Esophagus muscularis mucosa (tissue), 4 donors: ENCODE measurements around the gene SHH. TPM values are rescaled to one million over a fixed set of nuclear protein-coding genes. Genes with fewer than 3 reads are reported as not detected.

Source experiments
- DNase-seq: peaks from one replicate; pipeline ENCODE4 v3.0.0-alpha.2; 2017; ENCODE audit errors: extremely low spot score
- H3K27ac ChIP-seq, 4 donors: fragments of 200-600 bp; sonication (generic); replicated peaks in 1 of 4; 1 replicate in 3 of 4; 2 replicates in 1 of 4; pipeline ENCODE4 v1.5.1; 2016 to 2019; ENCODE audit warnings: mild to moderate bottlenecking in 1 of 4
- H3K27me3 ChIP-seq, 4 donors: fragments of 200-600 bp; sonication (generic); one replicate each; pipeline versions ENCODE4 v1.5.1 to v1.6.0; 2016 to 2019
- H3K36me3 ChIP-seq, 4 donors: fragments of 200-600 bp; sonication (generic); one replicate each; pipeline ENCODE4 v1.5.1; 2016 to 2019
- H3K4me1 ChIP-seq, 4 donors: fragments of 200-600 bp; sonication (generic); one replicate each; pipeline ENCODE4 v1.5.1; 2016 to 2019
- H3K4me3 ChIP-seq, 4 donors: fragments of 200-600 bp; sonication (generic); 1 replicate in 2 of 4; 2 replicates in 2 of 4; pipeline ENCODE4 v1.5.1; 2016 to 2019; ENCODE audit warnings: mild to moderate bottlenecking in 4 of 4, moderate library complexity in 1 of 4
- H3K9me3 ChIP-seq, 4 donors: fragments of 200-600 bp; sonication (generic); 1 replicate in 3 of 4; 2 replicates in 1 of 4; pipeline ENCODE4 v1.5.1; 2016 to 2019
- CTCF ChIP-seq, 3 experiments: fragments of 200-600 bp in 2 of 3; fragments of 450-650 bp in 1 of 3; sonication (generic) in 2 of 3; IDR thresholded peaks; one replicate each; pipeline ENCODE4 v1.5.1; 2017 to 2019; ENCODE audit warnings: antibody characterized with exemption in 3 of 3, mild to moderate bottlenecking in 2 of 3, moderate library complexity in 1 of 3
- EP300 ChIP-seq: sonication (generic); formaldehyde crosslinking; IDR thresholded peaks from one replicate; pipeline ENCODE4 v1.6.1; 2017; ENCODE audit warnings: antibody characterized with exemption
- POLR2A ChIP-seq: fragments of 450-650 bp; IDR thresholded peaks from one replicate; pipeline ENCODE4 v1.6.1; 2017; ENCODE audit warnings: antibody characterized with exemption, moderate library complexity, mild to moderate bottlenecking, low read depth
- POLR2AphosphoS5 ChIP-seq, 2 donors: sonication (generic); formaldehyde crosslinking; IDR thresholded peaks; one replicate each; pipeline ENCODE4 v1.6.1; 2017; ENCODE audit warnings: antibody characterized with exemption in 2 of 2
- WGBS: methylation state at CpG from one replicate; pipeline ENCODE4 v1.1.5; 2018; 5-methylcytosine and 5-hydroxymethylcytosine counted together
- intact Hi-C: fragments of 100-400 bp; cut with DNase I; formaldehyde crosslinking; loops from one replicate; pipeline ENCODE4 v1.15.1; 2023
- total RNA-seq, 4 donors: library from RNA; depleted of rRNA; stranded (reverse); fragments of >200 nt; gene quantifications; one replicate each; pipeline versions ENCODE4 v1.1.0 to v1.2.1, GENCODE V29; 2016

SHH gene
- total RNA-seq, 4 donors from 2014 or later, result not detected

- Histone ChIP-seq H3K27me3 (peaks cover 0 to 59% (median 12%) of the 10 kb centered on the region in 4 donors), H3K27ac (no peak overlapping the region), H3K4me3 (no peak overlapping the region), H3K4me1 (peaks cover 8 to 10% (median 9%) of the 10 kb centered on the region in 4 donors), H3K36me3 (no peaks in the 10 kb centered on the region), H3K9me3 (no peaks in the 10 kb centered on the region)
- no peak for DNase-seq
- WGBS, result 86% methylated on average over 11 of the region's 11 CpGs
- intact Hi-C loops, result loop anchor here (10.0 kb wide), 1 partner anchor 1022 kb away; no protein-coding TSS in a partner anchor
- TF ChIP-seq POLR2A (no peak), POLR2AphosphoS5 (IDR thresholded peaks at IDR 0.05) (no peak), CTCF (IDR thresholded peaks at IDR 0.05) (no peak), EP300 (no peak)
Measured at GRCh38 chr7:155792999-155793560, 19.2 kb downstream of the SHH start.

GRCh38 chr7:155792315-155792960, 19.8 kb downstream of the SHH start:
- TF ChIP-seq POLR2AphosphoS5 (IDR thresholded peaks at IDR 0.05) (no peak), EP300 (no peak), POLR2A (no peak), CTCF (IDR thresholded peaks at IDR 0.05) (no peak)
- no peak overlapping the region for H3K27ac ChIP-seq
- peaks cover 0 to 59% (median 18%) of the 10 kb centered on the region in 4 donors for H3K27me3 ChIP-seq
- H3K4me1 ChIP-seq, result peaks cover 11 to 15% (median 14%) of the 10 kb centered on the region in 4 donors
- no peak for DNase-seq
- H3K36me3 ChIP-seq, result no peaks in the 10 kb centered on the region
- H3K9me3 ChIP-seq, result no peaks in the 10 kb centered on the region
- WGBS, result 90% methylated on average over 14 of the region's 14 CpGs
- intact Hi-C loops, result loop anchor here (10.0 kb wide), 1 partner anchor 1022 kb away; no protein-coding TSS in a partner anchor
- no peak overlapping the region for H3K4me3 ChIP-seq

GRCh38 chr7:155791836-155792235, 20.4 kb downstream of the SHH start:
- intact Hi-C loops, result loop anchor here (10.0 kb wide), 1 partner anchor 1023 kb away; no protein-coding TSS in a partner anchor
- Histone ChIP-seq H3K4me1 (peaks cover 11 to 15% (median 14%) of the 10 kb centered on the region in 4 donors), H3K27me3 (peaks cover 0 to 58% (median 24%) of the 10 kb centered on the region in 4 donors), H3K4me3 (no peak overlapping the region), H3K9me3 (no peaks in the 10 kb centered on the region), H3K27ac (no peak overlapping the region), H3K36me3 (no peaks in the 10 kb centered on the region)
- DNase-seq, result no peak
- 66% methylated on average over 6 of the region's 7 CpGs for WGBS
- TF ChIP-seq CTCF (IDR thresholded peaks at IDR 0.05) (no peak), EP300 (no peak), POLR2A (no peak), POLR2AphosphoS5 (IDR thresholded peaks at IDR 0.05) (no peak)

- Histone ChIP-seq H3K9me3 (no peaks in the 10 kb centered on the region), H3K36me3 (no peaks in the 10 kb centered on the region), H3K27ac (no peak overlapping the region), H3K4me1 (peaks cover 9 to 14% (median 13%) of the 10 kb centered on the region in 4 donors), H3K4me3 (no peak overlapping the region), H3K27me3 (peaks cover 0 to 53% (median 19%) of the 10 kb centered on the region in 4 donors)
- 81% methylated on average over 19 of the region's 19 CpGs for WGBS
- intact Hi-C loops, result loop anchor here (10.0 kb wide), 1 partner anchor 1024 kb away; no protein-coding TSS in a partner anchor
- TF ChIP-seq CTCF (IDR thresholded peaks at IDR 0.05) (no peak), POLR2AphosphoS5 (IDR thresholded peaks at IDR 0.05) (no peak)
- DNase-seq, result no peak
Measured at GRCh38 chr7:155791214-155791737, 21.0 kb downstream of the SHH start.
